ENCODE data around the gene SGIP1.
"Not testable (repeated sequence)": the region's sequence is repeated elsewhere in the genome, so short reads cannot be mapped to it uniquely, and the experiment has no call there.

SGIP1 gene

GRCh38 chr1:66684353-66684752 lies 150.4 kb downstream of the SGIP1 start:
- no peak for DNase-seq (ENCODE audit: low spot score)

GRCh38 chr1:66685265-66685664 lies 151.3 kb downstream of the SGIP1 start:
- DNase-seq (ENCODE audit: low spot score) = no peak

- DNase-seq (ENCODE audit: low spot score) = no peak
Observed at GRCh38 chr1:66685670-66686069, 151.7 kb downstream of the SGIP1 start.

- DNase-seq (ENCODE audit: low spot score) = no peak
Observed at GRCh38 chr1:66686406-66686805, 152.5 kb downstream of the SGIP1 start.

GRCh38 chr1:66687358-66687757 lies 153.4 kb downstream of the SGIP1 start:
- DNase-seq (ENCODE audit: low spot score) = no peak

- no peak for DNase-seq (ENCODE audit: low spot score)
Observed at GRCh38 chr1:66690666-66691381, 156.9 kb downstream of the SGIP1 start.

- no peak for DNase-seq (ENCODE audit: low spot score)
Observed at GRCh38 chr1:66692681-66693080, 158.7 kb downstream of the SGIP1 start.

GRCh38 chr1:66693856-66694255 lies 159.9 kb downstream of the SGIP1 start:
- DNase-seq (ENCODE audit: low spot score) = no peak

- DNase-seq (ENCODE audit: low spot score) = no peak
Observed at GRCh38 chr1:66695116-66695515, 161.2 kb downstream of the SGIP1 start.

GRCh38 chr1:66696771-66697170 lies 162.8 kb downstream of the SGIP1 start:
- no peak for DNase-seq (ENCODE audit: low spot score)

- DNase-seq (ENCODE audit: low spot score) = no peak
Observed at GRCh38 chr1:66699213-66699612, 165.3 kb downstream of the SGIP1 start.

- no peak for DNase-seq (ENCODE audit: low spot score)
Observed at GRCh38 chr1:66704177-66704875, 170.4 kb downstream of the SGIP1 start.

GRCh38 chr1:66705110-66705509 lies 171.2 kb downstream of the SGIP1 start:
- DNase-seq (ENCODE audit: low spot score) = no peak

GRCh38 chr1:66711420-66711819 lies 177.5 kb downstream of the SGIP1 start:
- DNase-seq (ENCODE audit: low spot score) = peak; percentile 22

GRCh38 chr1:66712839-66713238 lies 178.9 kb downstream of the SGIP1 start:
- no peak for DNase-seq (ENCODE audit: low spot score)

- DNase-seq (ENCODE audit: low spot score) = peak; percentile 43
Observed at GRCh38 chr1:66723985-66724384, 190.0 kb downstream of the SGIP1 start.

GRCh38 chr1:66725885-66726665 lies 192.1 kb downstream of the SGIP1 start:
- DNase-seq (ENCODE audit: low spot score) = peak; percentile 73

- no peak for DNase-seq (ENCODE audit: low spot score)
Observed at GRCh38 chr1:66728021-66728420, 194.1 kb downstream of the SGIP1 start.

- DNase-seq (ENCODE audit: low spot score) = not testable (repeated sequence)
Observed at GRCh38 chr1:66728716-66729115, 194.8 kb downstream of the SGIP1 start.

- DNase-seq (ENCODE audit: low spot score) = no peak
Observed at GRCh38 chr1:66729119-66729518, 195.2 kb downstream of the SGIP1 start.

- DNase-seq (ENCODE audit: low spot score) = no peak
Observed at GRCh38 chr1:66729523-66729922, 195.6 kb downstream of the SGIP1 start.

GRCh38 chr1:66730462-66730861 lies 196.5 kb downstream of the SGIP1 start:
- DNase-seq (ENCODE audit: low spot score) = no peak

Data from globus pallidus (tissue), 1 donor.